ENCODE measurements around the gene MAD1L1.

Gene MAD1L1

DNA sequence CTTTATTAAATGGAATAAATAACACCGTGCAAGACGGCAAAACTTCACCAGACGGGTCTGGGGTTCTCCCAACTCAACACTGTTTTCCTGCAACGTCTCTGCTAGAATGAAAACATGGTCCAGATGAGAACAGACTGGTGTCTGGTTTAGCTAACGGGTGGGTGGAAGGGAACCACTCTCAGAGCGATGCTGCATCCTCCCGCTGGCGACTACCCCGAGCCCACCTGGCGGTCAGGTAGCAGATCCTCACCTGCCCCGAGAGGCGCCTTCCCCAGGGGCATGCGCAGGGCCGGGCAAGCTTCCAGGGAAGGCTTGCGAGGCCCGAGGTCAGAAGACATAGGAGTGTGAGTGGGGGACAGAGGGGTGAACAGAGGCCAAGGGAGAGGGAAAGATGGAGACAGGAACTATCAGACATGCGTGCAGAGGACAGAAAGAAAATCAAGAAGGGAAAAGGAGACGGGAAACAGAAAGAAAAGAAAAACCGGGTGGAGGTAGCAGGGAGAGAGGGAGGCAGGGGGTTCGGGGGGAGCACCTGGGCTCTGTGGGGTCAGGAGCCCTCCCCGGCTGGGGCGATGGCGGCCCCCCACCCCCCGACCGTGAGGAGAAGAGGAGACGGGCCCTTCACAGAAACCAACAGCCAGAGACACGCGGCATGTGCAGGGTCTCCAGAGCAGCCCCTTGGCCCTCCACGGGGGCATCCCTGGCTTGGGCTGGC lies 222.0 kb downstream of the MAD1L1 start:
- DNase-seq: no peak
- Histone ChIP-seq H3K4me3 (ENCODE audit: low read depth, low read length) (no peak overlapping the region), H3K27me3 (no peaks in the 10 kb centered on the region), H3K4me1 (peaks cover 22% of the 10 kb centered on the region), H3K9me3 (no peaks in the 10 kb centered on the region), H3K36me3 (no peaks in the 10 kb centered on the region)
- TF ChIP-seq, protein P1, sequence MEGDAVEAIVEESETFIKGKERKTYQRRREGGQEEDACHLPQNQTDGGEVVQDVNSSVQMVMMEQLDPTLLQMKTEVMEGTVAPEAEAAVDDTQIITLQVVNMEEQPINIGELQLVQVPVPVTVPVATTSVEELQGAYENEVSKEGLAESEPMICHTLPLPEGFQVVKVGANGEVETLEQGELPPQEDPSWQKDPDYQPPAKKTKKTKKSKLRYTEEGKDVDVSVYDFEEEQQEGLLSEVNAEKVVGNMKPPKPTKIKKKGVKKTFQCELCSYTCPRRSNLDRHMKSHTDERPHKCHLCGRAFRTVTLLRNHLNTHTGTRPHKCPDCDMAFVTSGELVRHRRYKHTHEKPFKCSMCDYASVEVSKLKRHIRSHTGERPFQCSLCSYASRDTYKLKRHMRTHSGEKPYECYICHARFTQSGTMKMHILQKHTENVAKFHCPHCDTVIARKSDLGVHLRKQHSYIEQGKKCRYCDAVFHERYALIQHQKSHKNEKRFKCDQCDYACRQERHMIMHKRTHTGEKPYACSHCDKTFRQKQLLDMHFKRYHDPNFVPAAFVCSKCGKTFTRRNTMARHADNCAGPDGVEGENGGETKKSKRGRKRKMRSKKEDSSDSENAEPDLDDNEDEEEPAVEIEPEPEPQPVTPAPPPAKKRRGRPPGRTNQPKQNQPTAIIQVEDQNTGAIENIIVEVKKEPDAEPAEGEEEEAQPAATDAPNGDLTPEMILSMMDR (IDR thresholded peaks at IDR 0.05; ENCODE audit: low read depth, low read length): no peak

DNA sequence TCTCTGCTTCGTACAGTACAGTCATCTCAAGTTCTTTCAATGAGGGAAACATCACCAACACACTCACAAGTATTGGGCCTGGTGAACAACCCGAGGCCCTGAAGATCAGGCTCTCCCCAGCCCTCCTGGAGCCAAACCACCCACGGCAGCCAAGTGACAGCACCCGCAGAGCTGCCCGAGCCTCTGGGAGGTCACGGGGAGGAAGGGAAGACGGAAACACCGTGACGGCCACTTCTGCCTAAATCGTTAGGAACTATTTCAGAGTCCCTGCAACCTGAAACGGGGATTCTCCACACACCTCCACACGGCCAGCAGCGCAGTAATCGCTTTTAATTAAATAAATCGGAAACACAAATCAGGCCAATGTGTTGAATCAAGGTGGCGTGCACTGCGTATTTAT lies 222.6 kb downstream of the MAD1L1 start:
- H3K4me3 ChIP-seq (ENCODE audit: low read depth, low read length): no peak overlapping the region
- no peaks in the 10 kb centered on the region for H3K9me3 ChIP-seq
- H3K27me3 ChIP-seq: no peaks in the 10 kb centered on the region
- no peaks in the 10 kb centered on the region for H3K36me3 ChIP-seq
- TF ChIP-seq, protein P1 (IDR thresholded peaks at IDR 0.05; ENCODE audit: low read depth, low read length): no peak
- H3K4me1 ChIP-seq: peaks cover 22% of the 10 kb centered on the region
- peak; percentile 4 for DNase-seq

DNA sequence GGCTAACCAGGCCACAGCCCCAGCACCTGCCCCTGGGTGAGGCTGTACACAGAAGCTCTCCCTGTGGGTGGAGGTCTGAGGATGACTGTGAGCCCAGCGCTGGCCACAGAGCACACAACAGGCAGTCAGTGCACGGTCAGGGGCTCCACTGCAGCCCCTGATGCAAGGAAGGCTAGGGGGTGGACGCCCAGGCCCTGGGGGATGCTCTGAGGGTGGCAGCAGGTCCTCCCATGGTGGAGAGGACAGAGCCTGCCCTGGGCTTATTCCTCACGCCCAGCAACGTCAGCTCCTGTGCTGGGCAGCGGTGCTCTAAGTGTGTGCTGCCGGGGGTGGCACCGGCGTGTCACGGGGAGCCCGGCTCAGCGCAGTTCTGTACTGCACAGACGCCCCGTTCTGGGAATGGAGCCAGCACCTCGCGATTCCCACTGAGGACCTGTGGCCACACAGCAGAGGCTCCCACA lies 223.2 kb downstream of the MAD1L1 start:
- Histone ChIP-seq H3K4me1 (peaks cover 22% of the 10 kb centered on the region), H3K4me3 (ENCODE audit: low read depth, low read length) (no peak overlapping the region), H3K9me3 (no peaks in the 10 kb centered on the region), H3K27me3 (no peaks in the 10 kb centered on the region), H3K36me3 (no peaks in the 10 kb centered on the region)
- TF ChIP-seq, protein P1 (IDR thresholded peaks at IDR 0.05; ENCODE audit: low read depth, low read length): no peak
- DNase-seq: peak; percentile 59

DNA sequence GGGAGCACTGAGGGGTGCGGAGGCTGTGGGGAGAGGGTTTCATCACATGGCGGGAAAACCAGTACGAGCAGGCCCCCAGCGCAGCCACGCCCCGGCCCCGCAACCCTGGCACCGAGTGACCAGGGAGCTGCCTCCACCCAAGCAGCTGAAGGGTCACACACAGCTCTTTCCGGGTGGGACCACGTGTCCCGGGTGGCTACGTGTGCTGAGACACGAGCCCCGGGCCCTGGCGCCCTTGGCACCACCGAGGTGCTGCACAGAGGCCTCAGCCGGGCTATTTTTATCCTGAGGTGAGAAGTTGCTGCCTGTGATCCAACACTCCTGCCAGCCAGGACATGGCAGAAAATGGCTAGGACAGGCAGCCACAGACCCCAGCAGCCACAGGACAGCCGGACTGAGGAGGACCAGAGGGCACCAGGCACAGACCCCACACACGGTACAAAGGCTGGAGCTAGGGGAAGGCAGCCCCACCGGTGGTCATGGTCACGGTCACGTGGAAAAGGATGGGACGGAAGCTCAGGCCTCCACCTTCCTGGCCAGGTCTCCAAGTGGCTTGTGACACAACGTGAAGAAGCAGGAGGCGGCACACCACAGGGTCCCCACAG lies 223.7 kb downstream of the MAD1L1 start:
- DNase-seq: peak; percentile 8
- H3K4me1 ChIP-seq: peaks cover 22% of the 10 kb centered on the region
- no peak overlapping the region for H3K4me3 ChIP-seq (ENCODE audit: low read depth, low read length)
- peaks cover 2% of the 10 kb centered on the region; the same call in 1 of the 2 replicates for H3K36me3 ChIP-seq
- no peaks in the 10 kb centered on the region for H3K9me3 ChIP-seq
- TF ChIP-seq, protein P1 (IDR thresholded peaks at IDR 0.05; ENCODE audit: low read depth, low read length): no peak
- no peaks in the 10 kb centered on the region for H3K27me3 ChIP-seq

DNA sequence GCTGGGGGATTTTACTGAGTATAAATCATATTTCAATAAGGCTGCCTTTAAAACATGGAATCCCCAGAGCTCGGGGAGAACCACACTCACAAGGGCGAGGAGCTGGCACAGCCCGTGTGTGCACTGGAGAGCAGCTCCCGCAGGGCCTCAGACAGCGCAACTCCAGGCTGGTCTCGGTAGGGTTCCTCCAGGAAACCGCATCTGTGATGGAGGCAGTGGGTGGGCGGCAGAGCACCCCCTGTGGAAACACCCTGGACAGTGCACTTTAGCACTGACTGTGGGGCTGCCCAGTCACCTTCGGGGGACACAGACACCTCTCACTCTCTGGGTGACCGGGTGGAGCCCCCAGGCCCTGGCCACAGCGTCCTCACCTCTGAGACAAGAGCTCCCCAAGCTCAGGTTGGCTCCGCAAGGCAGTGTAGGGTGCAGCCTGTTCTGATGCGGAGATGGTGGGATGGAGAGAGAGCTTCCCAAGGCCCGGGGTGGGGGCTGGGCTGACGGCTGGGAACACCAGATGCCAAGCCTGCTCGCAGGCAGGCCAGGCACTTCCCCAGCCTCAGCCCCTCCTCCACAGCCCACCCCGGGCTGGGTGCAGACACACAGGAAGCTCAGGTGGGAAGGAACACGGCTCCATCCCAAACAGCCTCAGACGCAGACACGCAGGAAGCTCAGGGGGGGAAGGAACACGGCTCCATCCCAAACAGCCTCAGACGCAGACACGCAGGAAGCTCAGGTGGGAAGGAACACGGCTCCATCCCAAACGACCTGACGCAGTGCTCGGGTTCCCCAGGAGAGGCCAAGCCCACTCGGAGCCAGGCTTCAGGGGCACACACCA lies 224.4 kb downstream of the MAD1L1 start:
- TF ChIP-seq, protein P1 (IDR thresholded peaks at IDR 0.05; ENCODE audit: low read depth, low read length): no peak
- no peaks in the 10 kb centered on the region for H3K27me3 ChIP-seq

More for the DNA sequence above, 224.4 kb downstream of the MAD1L1 start:
- peaks cover 2% of the 10 kb centered on the region; the same call in 1 of the 2 replicates for H3K36me3 ChIP-seq
- H3K4me3 ChIP-seq (ENCODE audit: low read depth, low read length): no peak overlapping the region
- peaks cover 18% of the 10 kb centered on the region for H3K4me1 ChIP-seq
- peak; percentile 49 for DNase-seq
- H3K9me3 ChIP-seq: no peaks in the 10 kb centered on the region

Data from BE2C (cell line).